Measurements from ENCODE around the gene FGF7. TPM values are rescaled to one million over a fixed set of nuclear protein-coding genes. Genes with fewer than 3 reads are reported as not detected.
"Not testable (repeated sequence)": the region's sequence is repeated elsewhere in the genome, so short reads cannot be mapped to it uniquely, and the experiment has no call there.

Gene FGF7
- total and polyA plus RNA-seq, 11 donors: 7.7 to 40.8 (median 24.5) TPM

GRCh38 chr15:49472338-49472737 lies 49.3 kb downstream of the FGF7 start:
- H3K4me3 ChIP-seq: no peak overlapping the region
- H3K4me1 ChIP-seq: peaks cover 0 to 15% (median 0%) of the 10 kb centered on the region in 12 donors
- intact Hi-C loops (cut with DNase I): no loop called here
- TF ChIP-seq CTCF (IDR thresholded peaks at IDR 0.05): no peak
- no peak for TF ChIP-seq POLR2A (IDR thresholded peaks at IDR 0.05)
- peak overlapping the region in 1 of 12 donors; percentile 3 for H3K27ac ChIP-seq
- DNase-seq: no peak
- 84 to 90% (median 86%) methylated on average over 2 of the region's 2 CpGs for WGBS, 4 donors
- H3K9me3 ChIP-seq: no peaks in the 10 kb centered on the region
- ATAC-seq: no peak
- H3K36me3 ChIP-seq: no peaks in the 10 kb centered on the region
- H3K27me3 ChIP-seq: no peaks in the 10 kb centered on the region

GRCh38 chr15:49473031-49473430 lies 50.0 kb downstream of the FGF7 start:
- TF ChIP-seq POLR2A (IDR thresholded peaks at IDR 0.05) (no peak), CTCF (IDR thresholded peaks at IDR 0.05) (no peak)
- DNase-seq (no peak), ATAC-seq (no peak)
- Histone ChIP-seq H3K36me3 (no peaks in the 10 kb centered on the region), H3K4me3 (no peak overlapping the region), H3K9me3 (no peaks in the 10 kb centered on the region), H3K27ac (peak overlapping the region in 1 of 12 donors; percentile 3), H3K4me1 (peaks cover 0 to 10% (median 0%) of the 10 kb centered on the region in 12 donors), H3K27me3 (no peaks in the 10 kb centered on the region)
- WGBS, 4 donors: 66 to 90% (median 80%) methylated on average over 1 of the region's 1 CpG
- intact Hi-C loops (cut with DNase I): no loop called here

- 81 to 97% (median 91%) methylated on average over 4 of the region's 4 CpGs for WGBS, 4 donors
- H3K36me3 ChIP-seq; H3K27ac ChIP-seq; H3K4me1 ChIP-seq; intact Hi-C loops (cut with DNase I); ATAC-seq; H3K27me3 ChIP-seq; H3K9me3 ChIP-seq; DNase-seq; H3K4me3 ChIP-seq: not testable (repeated sequence)
Observed at GRCh38 chr15:49478021-49478420, 55.0 kb downstream of the FGF7 start.

GRCh38 chr15:49478982-49479381 lies 55.9 kb downstream of the FGF7 start:
- H3K4me1 ChIP-seq; DNase-seq; H3K9me3 ChIP-seq; H3K27ac ChIP-seq; H3K27me3 ChIP-seq; ATAC-seq; H3K4me3 ChIP-seq; intact Hi-C loops (cut with DNase I); H3K36me3 ChIP-seq: not testable (repeated sequence)

- H3K27ac ChIP-seq; ATAC-seq; intact Hi-C loops (cut with DNase I); H3K36me3 ChIP-seq; H3K9me3 ChIP-seq; H3K27me3 ChIP-seq; DNase-seq; H3K4me3 ChIP-seq; H3K4me1 ChIP-seq: not testable (repeated sequence)
- WGBS, 4 donors: 13 to 30% (median 24%) methylated on average over 1 of the region's 1 CpG
Observed at GRCh38 chr15:49485401-49485800, 62.4 kb downstream of the FGF7 start.

GRCh38 chr15:49490966-49491365 lies 67.9 kb downstream of the FGF7 start:
- ATAC-seq (no peak), DNase-seq (no peak)
- 48 to 97% (median 95%) methylated on average over 1 of the region's 1 CpG for WGBS, 4 donors
- Histone ChIP-seq H3K9me3 (no peaks in the 10 kb centered on the region), H3K4me3 (no peak overlapping the region), H3K27ac (no peak overlapping the region), H3K36me3 (no peaks in the 10 kb centered on the region), H3K27me3 (no peaks in the 10 kb centered on the region), H3K4me1 (peaks cover 0 to 2% (median 0%) of the 10 kb centered on the region in 12 donors)
- TF ChIP-seq CTCF (IDR thresholded peaks at IDR 0.05) (no peak), POLR2A (IDR thresholded peaks at IDR 0.05) (no peak)
- intact Hi-C loops (cut with DNase I): loop anchor here in 1 of 10 donors (10.0 kb wide), 1 partner anchor 514 kb away; no protein-coding TSS in a partner anchor
